Kidney (tissue), 14 donors: ENCODE data around the gene MUC5AC. TPM values are rescaled to one million over a fixed set of nuclear protein-coding genes. Genes with fewer than 3 reads are reported as not detected.

Experiments
- DNase-seq, 5 donors: peaks; one replicate each; pipeline ENCODE4 v3.0.0-alpha.2; 2013 to 2020
- FAIRE-seq: peaks from 2 replicates; lab custom pipeline; 2012; peaks lifted over from hg19 to GRCh38; lab: Jason Lieb, UNC
- H3K27ac ChIP-seq, 2 donors: one replicate each; pipeline ENCODE4 v1.7.0; 2013; ENCODE audit warnings: low read depth in 2 of 2, low read length in 2 of 2, inconsistent platforms in 1 of 2
- H3K27me3 ChIP-seq: one replicate; pipeline ENCODE4 v1.7.1; 2013; ENCODE audit warnings: low read length, inconsistent platforms; ENCODE audit not compliant: control insufficient read depth, insufficient read depth
- H3K36me3 ChIP-seq, 3 donors: one replicate each; pipeline versions ENCODE4 v1.7.0 to v1.7.1; 2013; ENCODE audit warnings: low read length in 3 of 3, control low read depth in 1 of 3, inconsistent platforms in 1 of 3; ENCODE audit not compliant: insufficient read depth in 3 of 3, control insufficient read depth in 2 of 3
- H3K4me1 ChIP-seq, 3 donors: one replicate each; pipeline versions ENCODE4 v1.7.0 to v1.7.1; 2013; ENCODE audit warnings: low read length in 3 of 3, inconsistent platforms in 1 of 3, low read depth in 1 of 3; ENCODE audit not compliant: control insufficient read depth in 2 of 3, insufficient read depth in 2 of 3
- H3K4me3 ChIP-seq, 3 donors: one replicate each; pipeline versions ENCODE4 v1.7.0 to v1.8.1; 2013; ENCODE audit warnings: low read length in 3 of 3, control low read depth in 1 of 3, inconsistent platforms in 1 of 3
- H3K9ac ChIP-seq, 3 donors: one replicate each; pipeline versions ENCODE4 v1.7.0 to v1.7.1; 2013; ENCODE audit warnings: low read length in 3 of 3, control low read depth in 1 of 3, inconsistent platforms in 1 of 3
- H3K9me3 ChIP-seq, 3 donors: one replicate each; pipeline versions ENCODE4 v1.7.0 to v1.7.1; 2013; ENCODE audit warnings: low read length in 3 of 3, control low read depth in 1 of 3, inconsistent platforms in 1 of 3; ENCODE audit not compliant: control insufficient read depth in 2 of 3, insufficient read depth in 1 of 3
- CTCF ChIP-seq: IDR thresholded peaks from 3 replicates; pipeline ENCODE4 v1.5.1; 2012; ENCODE audit warnings: mild to moderate bottlenecking, moderate library complexity, borderline replicate concordance; ENCODE audit not compliant: insufficient read depth; ENCODE audit errors: extremely low read depth
- intact Hi-C: fragments of 100-400 bp; cut with DNase I; formaldehyde crosslinking; loops from one replicate; pipeline ENCODE4 v1.11.1; 2022
- polyA plus RNA-seq: library from polyadenylated mRNA; stranded (reverse); fragments of 350-450 nt; fragmentation: Illumina TruSeq; extraction: RNeasy Lipid Tissue Mini Kit (QIAGEN cat#74804); gene quantifications from one replicate; pipeline ENCODE4 v1.2.3, GENCODE V29; 2014; ENCODE audit warnings: low read depth, low replicate concordance; ENCODE audit not compliant: insufficient read depth
- total RNA-seq: library from RNA; stranded (reverse); fragmentation: NEBNext Ultra II Directional; extraction: Animal tissue kit (Norgen Biotek cat#: 25700); gene quantifications from one replicate; pipeline ENCODE4 v1.2.1, GENCODE V29; 2021
- donor health status: control.
- donor health status: control.
- donor health status: control.
- donor health status: control.
- donor health status: control.
- donor health status: DM: yes; HTN: yes; CAD: no.
- donor health status: Normal renal cell carcinoma (clear cell type).

Gene MUC5AC
- total and polyA plus RNA-seq, 2 donors from 2014 or later = 0.03 TPM; not detected in 1

GRCh38 chr11:1225386-1226225 is 67.9 kb downstream of the MUC5AC start:
- H3K36me3 ChIP-seq = no peaks in the 10 kb centered on the region
- H3K27ac ChIP-seq = no peak overlapping the region
- no peaks in the 10 kb centered on the region for H3K27me3 ChIP-seq
- H3K9ac ChIP-seq = no peak overlapping the region
- no peak for TF ChIP-seq CTCF
- FAIRE-seq = no peak
- H3K4me1 ChIP-seq = no peaks in the 10 kb centered on the region
- H3K4me3 ChIP-seq = no peak overlapping the region
- DNase-seq = peak in 2 of 5 donors; percentile 44 to 54
- intact Hi-C loops = no loop called here
- H3K9me3 ChIP-seq = no peaks in the 10 kb centered on the region

- Histone ChIP-seq H3K9ac (no peak overlapping the region), H3K27me3 (no peaks in the 10 kb centered on the region), H3K9me3 (no peaks in the 10 kb centered on the region), H3K36me3 (no peaks in the 10 kb centered on the region), H3K27ac (no peak overlapping the region), H3K4me1 (no peaks in the 10 kb centered on the region), H3K4me3 (no peak overlapping the region)
- intact Hi-C loops = no loop called here
- no peak for TF ChIP-seq CTCF
- no peak for FAIRE-seq
- DNase-seq = peak in 2 of 5 donors; percentile 50 to 70
Observed at GRCh38 chr11:1226226-1226985, 68.7 kb downstream of the MUC5AC start.

- no peak for TF ChIP-seq CTCF
- no peak for FAIRE-seq
- Histone ChIP-seq H3K9ac (no peak overlapping the region), H3K4me3 (no peak overlapping the region), H3K27me3 (no peaks in the 10 kb centered on the region), H3K9me3 (no peaks in the 10 kb centered on the region), H3K4me1 (no peaks in the 10 kb centered on the region), H3K27ac (no peak overlapping the region), H3K36me3 (no peaks in the 10 kb centered on the region)
- intact Hi-C loops = no loop called here
- DNase-seq = peak in 1 of 5 donors; percentile 71
Observed at GRCh38 chr11:1226986-1227550, 69.3 kb downstream of the MUC5AC start.
